ENCODE results near the gene SAMD4B.
"Not testable (repeated sequence)": the region's sequence is repeated elsewhere in the genome, so short reads cannot be mapped to it uniquely, and the experiment has no call there.

SAMD4B gene

DNA sequence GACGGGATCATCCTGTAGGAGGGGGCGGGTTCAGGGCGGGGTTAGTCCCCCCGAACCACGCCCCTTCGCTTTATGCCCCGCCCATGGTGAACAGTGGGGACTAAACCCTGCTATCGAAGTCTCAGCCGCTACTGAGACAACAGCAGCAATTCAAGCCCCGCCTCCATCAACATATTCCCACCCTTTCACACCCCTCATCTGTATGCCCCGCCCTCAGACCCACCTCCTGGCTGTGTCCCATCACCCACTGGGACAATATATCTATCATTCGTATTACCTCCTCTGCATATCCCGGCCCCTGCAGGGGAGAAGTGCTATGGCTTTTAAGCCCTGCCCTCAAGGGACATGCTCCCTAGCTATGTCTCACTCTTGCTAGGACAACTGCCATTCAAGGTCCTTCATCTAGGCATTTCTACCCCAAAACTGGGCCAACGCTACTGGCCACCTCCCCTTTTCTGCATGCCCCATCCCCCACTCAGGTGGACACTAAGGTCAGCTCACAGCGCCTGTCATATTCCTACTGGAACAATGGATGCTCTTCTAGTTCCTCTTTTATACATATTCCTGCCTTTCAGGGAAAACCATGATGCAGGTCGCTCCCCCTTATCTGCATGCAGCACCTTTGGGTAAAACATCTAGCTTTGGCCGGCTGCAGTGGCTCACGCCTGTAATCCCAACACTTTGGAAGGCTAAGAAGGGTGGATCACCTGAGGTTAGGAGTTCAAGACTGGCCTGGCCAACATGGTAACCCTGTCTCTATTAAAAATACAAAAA is 33.5 kb upstream of the SAMD4B start:
- no peak overlapping the region for H3K4me2 ChIP-seq (ENCODE audit: low read length)
- no peak overlapping the region for H3K9ac ChIP-seq (ENCODE audit: low read length)
- no peaks in the 10 kb centered on the region for H3F3A ChIP-seq (ENCODE audit: insufficient read depth, low read length)
- H3K27me3 ChIP-seq (ENCODE audit: insufficient read depth, low read length): no peaks in the 10 kb centered on the region
- peaks cover 6% of the 10 kb centered on the region for H3K4me1 ChIP-seq (ENCODE audit: insufficient read depth, low read length, severe bottlenecking)
- no peaks in the 10 kb centered on the region for H3K9me3 ChIP-seq (ENCODE audit: low read length)
- H3K79me2 ChIP-seq (ENCODE audit: insufficient read depth, low read length): no peaks in the 10 kb centered on the region
- no peak overlapping the region for H3K27ac ChIP-seq (ENCODE audit: low read depth, low read length, poor library complexity, severe bottlenecking)
- no peaks in the 10 kb centered on the region for H3K9me2 ChIP-seq (ENCODE audit: low read depth, low read length)
- no peak overlapping the region for H3K4me3 ChIP-seq (ENCODE audit: low read depth, low read length, poor library complexity, severe bottlenecking)
- no peaks in the 10 kb centered on the region for H4K20me1 ChIP-seq (ENCODE audit: insufficient read depth, low read length)
- no peak overlapping the region for H2AFZ ChIP-seq (ENCODE audit: low read length)
- TF ChIP-seq EZH2 (IDR thresholded peaks at IDR 0.05; ENCODE audit: borderline replicate concordance, low read length): no peak
- TF ChIP-seq, protein P1, sequence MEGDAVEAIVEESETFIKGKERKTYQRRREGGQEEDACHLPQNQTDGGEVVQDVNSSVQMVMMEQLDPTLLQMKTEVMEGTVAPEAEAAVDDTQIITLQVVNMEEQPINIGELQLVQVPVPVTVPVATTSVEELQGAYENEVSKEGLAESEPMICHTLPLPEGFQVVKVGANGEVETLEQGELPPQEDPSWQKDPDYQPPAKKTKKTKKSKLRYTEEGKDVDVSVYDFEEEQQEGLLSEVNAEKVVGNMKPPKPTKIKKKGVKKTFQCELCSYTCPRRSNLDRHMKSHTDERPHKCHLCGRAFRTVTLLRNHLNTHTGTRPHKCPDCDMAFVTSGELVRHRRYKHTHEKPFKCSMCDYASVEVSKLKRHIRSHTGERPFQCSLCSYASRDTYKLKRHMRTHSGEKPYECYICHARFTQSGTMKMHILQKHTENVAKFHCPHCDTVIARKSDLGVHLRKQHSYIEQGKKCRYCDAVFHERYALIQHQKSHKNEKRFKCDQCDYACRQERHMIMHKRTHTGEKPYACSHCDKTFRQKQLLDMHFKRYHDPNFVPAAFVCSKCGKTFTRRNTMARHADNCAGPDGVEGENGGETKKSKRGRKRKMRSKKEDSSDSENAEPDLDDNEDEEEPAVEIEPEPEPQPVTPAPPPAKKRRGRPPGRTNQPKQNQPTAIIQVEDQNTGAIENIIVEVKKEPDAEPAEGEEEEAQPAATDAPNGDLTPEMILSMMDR (IDR thresholded peaks at IDR 0.05; ENCODE audit: low read length): no peak
- H3K36me3 ChIP-seq (ENCODE audit: insufficient read depth, low read length): peaks cover 3% of the 10 kb centered on the region; the same call in 1 of the 2 replicates

DNA sequence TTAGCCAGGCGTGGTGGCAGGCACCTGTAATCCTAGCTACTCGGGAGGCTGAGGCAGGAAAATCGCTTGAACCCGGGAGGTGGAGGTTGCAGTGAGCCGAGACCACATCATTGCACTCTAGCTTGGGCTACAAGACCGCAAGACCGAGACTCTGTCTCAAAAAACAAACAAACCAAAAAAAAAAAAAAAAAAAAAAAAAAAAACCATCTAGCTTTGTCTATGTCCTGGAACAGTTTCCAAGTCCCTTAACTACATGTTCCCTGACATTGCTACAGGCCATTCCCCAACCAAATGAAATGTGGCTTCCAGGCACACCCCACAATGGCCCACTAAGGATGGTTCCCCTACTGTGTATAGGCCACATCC is 32.9 kb upstream of the SAMD4B start:
- H3K9me3 ChIP-seq (ENCODE audit: low read length); H3K27me3 ChIP-seq (ENCODE audit: insufficient read depth, low read length); H3K4me1 ChIP-seq (ENCODE audit: insufficient read depth, low read length, severe bottlenecking); H3K36me3 ChIP-seq (ENCODE audit: insufficient read depth, low read length); H3K9me2 ChIP-seq (ENCODE audit: low read depth, low read length); H3F3A ChIP-seq (ENCODE audit: insufficient read depth, low read length); H3K9ac ChIP-seq (ENCODE audit: low read length); H3K27ac ChIP-seq (ENCODE audit: low read depth, low read length, poor library complexity, severe bottlenecking); H4K20me1 ChIP-seq (ENCODE audit: insufficient read depth, low read length); H3K79me2 ChIP-seq (ENCODE audit: insufficient read depth, low read length); H3K4me3 ChIP-seq (ENCODE audit: low read depth, low read length, poor library complexity, severe bottlenecking); H2AFZ ChIP-seq (ENCODE audit: low read length); H3K4me2 ChIP-seq (ENCODE audit: low read length): not testable (repeated sequence)

DNA sequence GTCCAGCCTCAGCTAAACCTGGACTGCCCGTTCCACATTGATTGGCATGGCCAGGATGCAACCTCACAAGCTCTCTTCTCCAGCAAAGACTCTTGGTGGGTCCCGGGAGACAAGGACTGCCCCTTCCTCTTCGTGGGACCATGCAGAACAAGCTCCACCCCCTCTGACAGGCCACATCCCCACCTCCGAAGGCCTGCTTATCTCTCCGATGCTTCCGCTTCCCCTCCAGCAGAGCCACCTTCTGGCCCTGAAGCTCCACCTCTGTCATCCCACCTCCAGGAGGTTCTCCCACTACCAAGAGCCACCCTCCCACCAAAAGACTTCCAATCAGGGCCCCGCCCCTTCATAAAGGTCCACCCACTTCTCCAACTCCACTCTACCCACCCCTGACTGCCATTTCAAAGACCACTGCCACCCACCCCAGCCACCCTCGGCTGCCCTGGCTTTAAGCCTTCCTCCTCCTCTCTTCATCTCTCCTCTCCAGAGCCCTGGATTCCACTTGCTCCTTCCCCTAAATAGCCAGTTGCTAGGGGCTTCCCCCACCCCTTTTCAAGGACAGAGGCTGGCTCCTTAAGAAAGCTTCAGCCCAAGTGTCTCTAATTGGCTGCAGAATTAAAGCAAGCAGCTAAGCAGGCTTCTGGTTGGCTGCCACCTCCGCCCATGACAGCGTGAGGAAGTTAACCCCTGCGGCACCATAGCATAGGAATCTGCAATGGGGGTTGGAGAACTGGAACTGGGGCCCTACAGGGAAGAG is 31.5 kb upstream of the SAMD4B start:
- H4K20me1 ChIP-seq (ENCODE audit: insufficient read depth, low read length): no peaks in the 10 kb centered on the region
- no peaks in the 10 kb centered on the region for H3K9me2 ChIP-seq (ENCODE audit: low read depth, low read length)
- no peak overlapping the region for H3K4me2 ChIP-seq (ENCODE audit: low read length)
- H3F3A ChIP-seq (ENCODE audit: insufficient read depth, low read length): no peaks in the 10 kb centered on the region
- H3K27me3 ChIP-seq (ENCODE audit: insufficient read depth, low read length): no peaks in the 10 kb centered on the region
- H3K9me3 ChIP-seq (ENCODE audit: low read length): no peaks in the 10 kb centered on the region
- H3K36me3 ChIP-seq (ENCODE audit: insufficient read depth, low read length): peaks cover 12% of the 10 kb centered on the region; the same call in 1 of the 2 replicates
- TF ChIP-seq EZH2 (IDR thresholded peaks at IDR 0.05; ENCODE audit: borderline replicate concordance, low read length): no peak
- TF ChIP-seq, protein P1 (IDR thresholded peaks at IDR 0.05; ENCODE audit: low read length): no peak
- H3K27ac ChIP-seq (ENCODE audit: low read depth, low read length, poor library complexity, severe bottlenecking): no peak overlapping the region
- no peak overlapping the region for H2AFZ ChIP-seq (ENCODE audit: low read length)
- H3K79me2 ChIP-seq (ENCODE audit: insufficient read depth, low read length): no peaks in the 10 kb centered on the region
- peaks cover 6% of the 10 kb centered on the region for H3K4me1 ChIP-seq (ENCODE audit: insufficient read depth, low read length, severe bottlenecking)
- H3K9ac ChIP-seq (ENCODE audit: low read length): no peak overlapping the region
- no peak overlapping the region for H3K4me3 ChIP-seq (ENCODE audit: low read depth, low read length, poor library complexity, severe bottlenecking)
